Hypothalamus (tissue), 51 donors: ENCODE results near the gene TEX35.

ENCODE experiments used
- DNase-seq, 51 donors: peaks; one replicate each; lab custom pipeline; 2025; lab: John Stamatoyannopoulos, UW

TEX35 gene

DNA sequence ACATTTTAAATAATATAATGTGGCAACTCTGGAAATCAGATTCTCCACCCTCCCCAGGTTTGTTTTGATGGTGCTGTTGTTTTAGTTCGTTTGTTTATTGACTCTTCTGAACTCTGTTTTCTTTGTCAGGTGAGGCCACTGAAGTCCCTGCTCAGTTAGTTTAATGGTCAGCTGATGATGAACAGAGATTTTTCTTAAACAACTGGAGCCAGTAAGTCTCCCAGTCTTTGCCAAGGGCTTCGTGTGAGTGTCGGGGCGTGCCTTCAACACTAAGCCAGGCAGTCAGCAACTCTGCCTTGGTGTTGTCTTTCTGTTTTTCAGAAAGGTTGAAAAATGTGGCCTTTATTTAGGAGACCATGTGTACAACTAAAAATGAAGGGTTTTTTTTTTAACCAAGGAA, 58.9 kb downstream of the TEX35 start:
- DNase-seq, result no peak
